GM18526 (cell line): Measurements from ENCODE around the gene MEN1.

Experiments
- POLR2A ChIP-seq: IDR thresholded peaks from 3 replicates; pipeline ENCODE4 v1.6.1; 2011; ENCODE audit not compliant: insufficient read length; ENCODE audit errors: extremely low read depth

MEN1 gene

DNA sequence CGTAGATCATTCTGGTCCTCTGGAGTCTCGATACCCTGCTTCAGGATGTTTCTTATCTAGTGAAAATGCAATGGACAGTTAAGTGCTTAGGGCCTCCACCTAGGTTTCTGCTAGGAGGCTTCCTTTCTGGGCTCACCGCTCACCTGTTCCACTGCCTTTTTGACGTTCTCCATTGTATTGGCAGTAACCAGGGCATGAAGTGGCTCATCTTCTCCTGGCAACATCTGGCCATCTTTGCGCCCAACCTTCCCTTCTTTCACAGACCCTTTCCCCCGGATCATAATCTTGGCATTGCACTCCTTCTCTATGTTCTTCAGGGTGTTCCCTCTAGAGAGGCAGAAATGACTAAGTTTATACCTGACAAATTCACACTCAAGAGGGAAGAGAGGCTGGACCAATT, 41.1 kb downstream of the MEN1 start:
- TF ChIP-seq POLR2A: no peak

DNA sequence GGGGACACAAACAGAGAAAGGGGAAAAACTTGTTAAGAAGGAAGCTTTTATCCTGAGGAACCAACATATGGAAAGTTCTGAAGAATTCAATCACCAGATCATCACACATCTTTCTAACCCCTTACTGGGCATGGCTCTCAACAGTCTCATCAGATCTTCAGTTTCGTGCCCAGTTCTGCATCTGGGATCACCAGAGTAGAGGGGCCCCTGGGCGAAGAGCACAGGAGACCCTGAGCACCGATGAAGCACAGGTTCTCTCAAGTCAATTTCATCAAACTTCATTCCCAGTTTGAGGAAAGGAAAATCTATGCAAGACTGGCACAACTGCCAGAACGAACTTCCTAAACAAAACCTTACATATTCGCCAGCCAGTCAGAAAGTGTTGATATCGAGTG, 42.1 kb downstream of the MEN1 start:
- no peak for TF ChIP-seq POLR2A

DNA sequence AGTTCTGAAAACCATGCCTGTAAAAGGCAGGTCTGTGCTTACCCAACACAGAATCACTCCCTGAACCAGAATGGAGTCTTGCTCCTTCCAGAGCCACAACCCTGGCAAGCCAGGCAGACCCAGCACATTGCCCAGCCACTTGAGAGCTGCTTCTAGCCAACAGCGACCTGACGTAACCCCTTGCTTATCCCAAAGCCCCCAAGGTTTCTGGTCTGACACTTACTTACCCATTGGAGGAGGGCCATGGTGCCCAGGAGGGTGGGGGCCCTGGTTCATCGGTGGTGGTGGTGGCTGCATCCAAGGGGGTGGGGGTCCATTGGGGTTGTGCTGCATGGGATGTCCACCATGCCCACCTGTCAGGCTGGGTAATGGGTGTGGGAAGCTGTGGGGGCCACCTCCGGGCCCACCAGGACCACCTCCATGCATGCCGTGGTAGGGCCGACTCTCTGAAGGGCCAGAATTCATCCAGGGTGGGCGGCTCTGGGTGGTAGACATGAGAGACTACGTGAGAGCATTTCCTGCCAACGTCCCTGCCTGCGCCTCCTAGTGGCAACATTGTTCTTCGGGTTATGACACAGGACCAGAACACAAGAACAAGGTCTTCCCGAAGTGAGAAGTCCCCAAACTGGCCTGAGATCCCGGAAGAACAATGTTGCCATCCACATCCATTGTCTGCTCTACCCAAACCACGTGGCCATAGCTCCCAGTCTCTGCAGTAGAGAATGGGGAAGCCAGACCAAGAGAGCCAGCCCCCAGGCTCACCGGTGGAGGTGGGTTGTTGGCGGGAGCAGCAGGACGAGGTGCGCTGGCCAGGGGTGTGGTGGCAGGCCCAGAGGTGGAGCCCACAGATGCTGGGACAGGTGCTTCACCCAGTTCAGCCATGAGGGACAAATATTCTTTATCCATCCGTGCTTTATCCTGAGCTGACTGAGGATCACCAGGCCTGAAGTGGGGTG, 42.7 kb downstream of the MEN1 start:
- TF ChIP-seq POLR2A: no peak

DNA sequence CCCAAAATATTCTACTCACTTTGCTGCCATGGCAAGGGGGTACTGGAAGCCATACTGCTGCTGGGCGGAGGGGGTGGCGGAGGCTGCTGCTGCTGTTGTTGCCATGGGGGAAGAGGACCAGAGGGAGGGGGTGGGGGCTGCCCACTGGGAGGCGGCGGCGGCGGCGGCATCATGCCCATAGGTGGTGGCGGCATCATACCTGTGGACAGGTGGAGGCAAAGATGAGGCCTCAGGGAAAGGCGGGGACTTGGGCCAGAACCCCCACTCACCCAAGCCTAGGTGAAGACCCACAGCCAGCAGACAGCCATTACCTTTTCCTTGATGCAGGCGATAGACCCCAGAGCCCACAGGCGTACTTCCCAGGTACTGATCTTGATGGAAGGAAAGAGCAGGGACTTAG, 43.5 kb downstream of the MEN1 start:
- no peak for TF ChIP-seq POLR2A

DNA sequence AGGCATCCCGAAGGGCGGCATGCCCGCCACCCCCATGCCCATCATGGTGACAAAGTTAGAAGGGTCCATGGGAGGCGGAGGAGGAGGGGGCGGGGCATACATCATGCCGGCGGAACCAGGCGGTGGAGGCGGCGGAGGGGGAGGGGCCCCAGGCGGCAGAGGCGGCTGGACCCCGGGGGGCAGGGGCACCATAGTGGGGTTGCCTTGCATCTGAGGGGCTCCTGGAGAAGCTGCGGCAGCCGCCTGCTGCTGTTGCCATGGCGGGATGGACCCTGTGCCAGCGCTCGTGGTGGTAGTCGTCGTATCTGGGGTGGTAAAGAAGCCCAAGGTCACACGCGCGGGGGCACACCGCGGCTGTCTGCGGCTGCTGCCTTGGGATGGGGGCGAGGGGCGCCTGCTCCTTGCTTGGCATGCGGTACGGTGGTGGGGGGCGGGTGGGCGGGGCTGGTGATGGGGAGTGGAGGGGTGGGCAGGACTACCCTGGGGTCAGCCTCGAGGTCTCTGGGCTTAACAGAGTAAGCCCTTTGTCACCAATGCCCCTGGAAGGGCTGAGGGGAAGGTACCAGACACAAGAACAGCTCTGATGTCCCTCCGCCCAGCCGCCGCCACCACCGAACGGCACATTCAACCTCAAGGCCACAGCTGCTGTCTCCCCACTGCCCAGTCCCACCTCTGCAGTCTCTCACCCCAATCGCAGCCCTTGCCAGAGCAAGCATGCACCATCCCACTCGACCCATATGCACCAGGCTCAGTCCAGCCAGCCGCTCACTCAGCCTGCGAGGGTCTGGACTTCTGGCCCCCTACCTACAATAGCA, 44.3 kb downstream of the MEN1 start:
- TF ChIP-seq POLR2A: no peak

DNA sequence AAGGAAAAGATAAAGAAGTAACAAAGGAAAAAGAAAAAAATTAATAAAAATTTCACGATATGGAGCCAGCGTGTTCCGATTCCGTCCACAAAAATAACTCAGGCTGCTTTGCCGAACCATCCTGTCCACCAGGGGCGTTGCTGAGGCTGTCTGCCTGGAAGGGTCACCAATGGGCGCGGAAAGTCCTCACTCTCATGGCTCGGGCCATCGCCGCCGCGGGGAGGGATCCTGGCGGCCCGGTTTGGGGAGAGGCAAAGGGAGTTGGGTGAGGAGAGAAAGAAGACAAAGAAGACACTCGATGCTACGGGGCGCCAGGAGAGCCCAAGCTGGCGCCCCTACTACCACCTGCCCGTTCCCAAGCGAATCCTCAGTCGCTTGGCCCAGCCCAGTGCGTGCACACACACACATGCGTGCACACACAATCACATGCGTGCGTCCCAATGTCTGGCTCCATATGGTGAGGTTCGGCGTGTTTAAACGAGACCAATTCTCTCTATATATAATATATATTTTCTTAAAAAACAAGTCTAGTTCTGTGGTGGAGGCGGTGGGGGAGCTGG, 45.0 kb downstream of the MEN1 start:
- TF ChIP-seq POLR2A: no peak

DNA sequence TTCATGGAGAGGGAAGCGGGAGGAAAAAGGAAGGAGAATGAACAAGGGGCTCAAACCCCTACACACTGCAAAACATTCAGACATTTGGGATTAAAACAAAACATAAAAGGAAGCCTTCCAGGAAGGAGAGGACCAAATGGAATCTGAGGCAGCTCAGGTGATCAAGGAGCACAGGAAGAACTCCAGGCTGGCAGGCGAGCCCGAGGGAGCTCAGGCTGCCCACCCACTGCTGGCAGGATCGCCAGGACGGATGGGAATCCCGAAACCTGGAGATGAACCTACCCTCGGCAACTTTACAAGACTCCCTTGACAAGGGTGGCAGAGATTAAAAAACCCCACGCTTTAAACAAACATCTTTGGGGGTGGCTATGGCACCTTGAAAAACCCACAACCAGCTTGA, 45.6 kb downstream of the MEN1 start:
- no peak for TF ChIP-seq POLR2A

DNA sequence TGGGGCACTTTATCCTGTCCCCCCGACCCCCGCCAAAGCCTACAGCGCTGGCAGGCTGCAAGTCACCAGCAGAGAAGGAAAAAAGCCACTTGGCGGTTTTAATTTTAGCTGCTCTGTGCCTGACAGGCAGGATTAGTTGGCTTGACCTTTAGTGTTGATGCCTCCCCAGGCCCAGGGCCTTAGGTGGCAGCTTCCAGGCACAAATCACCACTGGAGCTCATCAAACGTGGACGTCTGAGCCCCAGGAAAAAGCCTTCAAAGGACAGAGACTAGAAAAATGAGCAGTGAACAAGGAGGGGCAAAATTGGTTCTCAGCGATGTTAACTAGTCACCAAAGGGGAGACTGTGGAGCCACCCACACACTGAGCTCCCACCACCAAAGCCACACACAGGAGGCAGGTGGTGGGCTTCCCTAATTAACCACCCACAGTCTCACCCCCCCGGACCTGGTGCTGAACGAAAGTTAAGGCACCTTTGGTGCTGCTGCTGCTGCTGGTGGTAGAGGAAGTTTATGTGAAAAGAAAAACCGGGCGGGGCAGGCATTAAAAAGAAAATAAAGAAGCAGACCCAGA, 46.2 kb downstream of the MEN1 start:
- TF ChIP-seq POLR2A: no peak

DNA sequence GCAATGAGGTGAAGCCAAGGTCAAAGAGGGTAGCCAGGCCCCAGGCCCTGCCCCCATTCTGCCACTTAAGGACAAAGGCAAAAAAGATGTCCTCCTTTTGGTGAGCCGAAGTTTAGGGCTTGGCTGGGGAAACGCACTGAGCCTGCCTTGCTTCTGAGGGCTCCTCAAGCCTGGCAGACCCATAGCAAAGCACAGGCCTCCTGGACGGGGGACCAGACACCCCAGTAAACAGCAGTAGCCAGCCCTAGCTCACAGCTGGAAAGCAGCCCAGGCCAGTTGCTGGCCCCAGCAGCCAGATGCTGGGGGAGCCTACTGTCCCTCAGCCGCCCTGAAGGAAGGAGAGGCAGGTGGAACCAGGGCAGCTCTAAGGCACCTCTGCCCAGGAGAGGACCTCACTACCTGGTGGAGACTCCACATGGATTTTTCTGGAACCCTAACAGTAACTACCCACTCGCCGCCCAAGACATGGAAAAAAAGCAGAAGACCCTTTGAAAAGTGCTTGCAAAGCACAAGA, 46.8 kb downstream of the MEN1 start:
- peak; percentile 24 for TF ChIP-seq POLR2A

DNA sequence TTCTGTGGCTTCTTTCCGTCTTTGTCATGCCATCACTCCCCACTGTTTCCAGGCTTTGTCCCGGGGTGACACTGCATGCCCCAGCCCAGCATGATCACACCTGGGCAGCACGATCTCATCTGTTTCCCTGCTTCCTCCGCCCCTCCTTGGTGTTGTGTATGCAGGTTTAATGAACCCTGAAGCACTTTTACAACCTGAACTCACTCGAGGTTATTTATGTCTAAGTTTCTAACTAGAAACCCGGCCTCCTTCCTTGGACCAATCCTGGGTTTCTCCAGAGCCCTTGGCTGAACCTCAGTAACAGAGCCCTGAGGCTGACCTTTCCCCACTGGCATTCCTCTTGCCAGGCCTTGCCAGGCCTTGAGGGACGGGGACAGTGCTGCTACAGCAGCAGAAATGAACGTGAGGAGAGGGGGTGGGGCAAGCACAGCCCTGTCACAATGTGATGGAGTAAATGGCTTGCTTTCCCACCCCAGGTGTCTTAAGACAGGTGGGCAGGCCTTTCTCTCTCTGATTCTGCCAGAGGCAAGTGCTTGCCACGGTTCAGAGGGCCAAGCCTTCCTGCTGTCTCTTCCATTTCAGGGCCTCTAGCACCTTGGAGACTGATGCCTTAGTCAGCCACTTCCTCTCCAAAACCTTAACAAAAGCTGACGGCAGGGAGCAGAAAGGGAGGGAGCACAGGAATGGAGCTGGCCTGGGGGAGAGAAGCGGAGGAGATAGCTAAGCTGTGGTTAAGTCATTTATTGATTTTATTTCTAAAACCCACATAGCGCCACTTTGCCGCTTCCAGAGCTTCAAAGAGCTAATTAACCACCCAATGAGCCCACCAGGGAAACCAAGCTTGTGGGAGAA, 47.5 kb downstream of the MEN1 start:
- no peak for TF ChIP-seq POLR2A

DNA sequence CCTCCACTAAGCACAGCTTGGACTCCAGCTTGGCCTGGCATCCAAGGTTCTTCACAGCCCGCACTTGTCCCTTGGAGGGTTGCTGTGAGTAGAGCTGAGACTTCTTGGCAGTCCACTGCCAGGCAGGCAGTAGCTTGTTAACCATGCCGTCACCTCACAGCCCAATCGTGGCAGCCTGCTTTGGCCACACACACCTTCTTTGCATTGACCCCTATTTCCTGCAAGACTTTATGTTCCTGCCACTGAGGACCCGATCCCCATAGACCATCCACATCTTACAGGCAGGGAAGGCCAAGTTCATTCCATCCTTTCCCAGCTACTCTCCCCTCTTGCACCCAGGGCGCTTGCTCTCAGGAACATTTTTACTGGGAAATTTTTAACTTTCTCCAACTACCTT, 48.1 kb downstream of the MEN1 start:
- peak; percentile 20 for TF ChIP-seq POLR2A

DNA sequence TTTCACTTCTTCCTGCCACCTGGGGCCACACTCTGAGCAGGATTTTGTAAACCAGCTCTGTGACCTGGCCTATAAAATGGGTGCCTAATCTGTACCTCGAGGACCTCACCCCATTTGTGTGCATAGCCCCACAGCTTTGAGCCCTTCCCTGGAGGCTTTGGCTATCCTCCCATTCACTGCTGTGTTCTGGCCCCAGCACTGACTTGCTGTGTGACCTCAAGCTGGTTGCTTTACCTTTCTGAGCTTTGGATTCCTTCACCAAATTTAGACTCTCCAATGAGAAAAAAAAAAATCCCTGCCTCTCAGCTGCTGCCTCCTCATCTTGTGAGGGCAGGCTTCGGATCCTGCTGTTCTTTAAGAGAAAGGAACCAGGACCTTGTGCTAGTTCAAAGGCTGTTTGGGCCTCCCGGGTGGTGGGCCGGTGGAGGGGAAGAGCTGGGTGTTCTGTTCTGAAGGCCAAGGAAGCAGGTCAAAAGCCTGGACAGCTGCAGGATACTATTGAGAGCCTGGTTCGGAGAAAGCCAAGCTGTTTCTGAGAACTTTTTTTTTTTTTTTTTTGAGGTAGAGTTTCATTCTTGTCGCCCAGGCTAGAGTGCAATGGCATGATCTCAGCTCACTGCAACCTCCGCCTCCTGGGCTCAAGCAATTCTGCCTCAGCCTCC, 49.5 kb downstream of the MEN1 start:
- TF ChIP-seq POLR2A: no peak

DNA sequence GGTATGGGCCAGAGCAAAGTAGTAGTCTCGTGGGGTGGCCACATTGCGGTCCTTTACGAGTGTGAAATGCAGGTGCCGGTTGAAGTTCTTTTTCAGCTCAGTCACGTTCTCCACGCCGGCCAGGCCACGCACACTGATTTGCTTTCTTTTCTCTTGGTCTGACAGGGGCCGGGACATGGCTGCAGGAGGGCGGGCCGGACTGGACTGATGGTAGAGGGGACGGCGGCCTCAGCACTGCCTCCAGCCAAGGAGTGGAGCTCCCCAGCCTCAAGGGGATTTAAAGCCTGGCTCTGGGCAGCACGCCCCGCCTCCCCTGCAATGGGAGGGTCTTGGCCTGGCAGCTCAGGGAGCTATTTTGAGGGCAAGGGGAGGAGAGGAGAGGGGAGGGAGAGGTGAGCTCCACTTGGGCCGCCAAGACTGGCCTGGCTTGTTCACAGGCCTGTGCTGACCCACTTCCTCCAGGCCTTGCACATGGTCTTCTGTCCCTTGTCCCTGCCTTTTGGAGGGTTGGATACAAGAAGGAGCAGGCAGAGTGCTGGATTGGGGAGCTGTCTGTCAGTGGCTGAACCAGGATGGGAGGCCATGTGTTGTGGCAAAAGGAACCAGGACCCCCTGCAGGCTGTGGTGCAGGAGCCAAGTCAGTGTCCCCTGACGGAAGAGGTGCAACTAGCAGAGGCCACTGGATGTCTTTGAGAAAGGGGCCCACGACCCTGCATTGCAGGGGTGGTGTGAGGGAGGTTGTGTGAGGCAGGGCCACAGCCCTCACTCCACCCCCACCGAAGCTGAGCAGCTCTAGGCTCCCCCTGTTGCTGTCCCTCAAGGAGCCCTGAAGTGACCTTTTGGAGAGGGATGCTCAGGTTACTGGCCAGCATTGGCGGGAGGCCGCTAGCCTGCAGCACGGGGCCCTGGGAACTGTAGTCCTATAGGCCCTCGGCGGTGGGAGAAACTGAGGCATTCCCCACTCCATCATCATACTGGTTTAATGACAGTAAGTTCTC, 50.3 kb downstream of the MEN1 start, which contains the start of gene PYGM:
Gene PYGM (minus strand): TSS at position 253 of the 998 bp plus-strand sequence. CDS start 76 bp downstream, at position 177.
- no peak for TF ChIP-seq POLR2A
